ENCODE results near the gene APLN. TPM values are rescaled to one million over a fixed set of nuclear protein-coding genes. Genes with fewer than 3 reads are reported as not detected.

APLN gene
- 83.9 and 224 TPM in 2 replicates for total RNA-seq

GRCh38 chrX:129654652-129655546 lies at the start of gene APLN:
APLN (minus strand) TSS chrX:129654956; CDS start chrX:129654630, 326 bp downstream.
- peak; percentile 26 for DNase-seq (ENCODE audit: low read depth, low spot score)

DNA sequence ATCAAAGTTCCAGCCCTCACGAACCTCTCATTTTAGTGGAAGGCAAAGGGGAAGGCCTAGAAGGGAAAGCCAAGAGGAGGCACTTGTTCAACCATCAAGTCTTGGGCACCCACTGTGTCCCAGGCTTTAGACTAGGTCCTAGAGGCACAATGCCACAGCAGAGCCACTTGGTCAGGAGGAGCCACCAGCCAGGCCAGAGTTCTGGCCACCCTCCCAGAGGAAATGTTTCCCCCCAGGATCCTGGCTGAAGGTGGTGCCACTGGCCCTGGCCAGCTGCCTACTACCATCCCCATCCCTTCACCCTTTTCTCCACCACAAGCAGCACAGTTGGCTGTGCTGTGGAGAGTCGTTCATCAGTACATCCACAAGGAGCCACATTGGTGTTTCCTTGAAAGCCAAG lies 49.7 kb upstream of the APLN start:
- no peak for DNase-seq (ENCODE audit: low read depth, low spot score)

GRCh38 chrX:129701624-129702069 lies 46.9 kb upstream of the APLN start:
- DNase-seq (ENCODE audit: low read depth, low spot score), result no peak

DNA sequence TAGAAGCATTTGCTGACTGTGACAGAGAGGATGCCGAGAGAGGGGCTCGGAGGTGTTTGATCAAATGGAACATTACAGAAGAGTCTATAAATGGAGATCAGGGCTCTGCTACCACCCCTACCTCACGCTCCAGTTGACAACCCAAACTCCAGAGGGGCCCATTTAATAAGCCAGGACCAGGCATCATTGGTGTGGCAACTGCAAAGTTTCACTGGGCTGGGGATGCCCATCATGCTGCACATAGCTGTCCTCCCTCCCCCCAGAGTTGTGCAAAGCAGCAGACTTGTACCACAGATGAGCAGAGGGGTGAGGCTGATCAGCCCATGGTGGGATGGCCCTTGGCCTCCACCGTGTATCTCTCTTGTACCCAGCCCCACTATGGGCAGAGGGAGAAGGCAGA lies 45.8 kb upstream of the APLN start:
- no peak for DNase-seq (ENCODE audit: low read depth, low spot score)

DNA sequence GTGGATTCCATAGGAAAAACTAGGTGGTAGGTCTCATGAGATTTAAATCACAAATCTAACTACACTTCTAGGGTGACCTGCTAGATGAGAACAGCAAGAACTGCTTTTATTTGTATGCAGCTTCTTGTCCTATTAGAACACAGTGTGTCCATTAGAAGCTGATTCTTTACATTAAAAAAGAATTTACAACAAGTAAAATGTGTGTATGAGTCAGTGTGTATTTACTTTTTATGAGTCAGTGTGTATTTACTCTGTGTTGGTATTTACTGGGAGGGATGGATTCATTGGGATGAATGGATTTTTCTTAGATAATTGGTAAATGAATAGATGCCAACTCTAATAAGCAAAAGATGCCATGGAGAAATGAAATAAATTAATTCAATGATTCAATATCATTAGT lies 43.4 kb upstream of the APLN start:
- DNase-seq (ENCODE audit: low read depth, low spot score), result no peak

DNA sequence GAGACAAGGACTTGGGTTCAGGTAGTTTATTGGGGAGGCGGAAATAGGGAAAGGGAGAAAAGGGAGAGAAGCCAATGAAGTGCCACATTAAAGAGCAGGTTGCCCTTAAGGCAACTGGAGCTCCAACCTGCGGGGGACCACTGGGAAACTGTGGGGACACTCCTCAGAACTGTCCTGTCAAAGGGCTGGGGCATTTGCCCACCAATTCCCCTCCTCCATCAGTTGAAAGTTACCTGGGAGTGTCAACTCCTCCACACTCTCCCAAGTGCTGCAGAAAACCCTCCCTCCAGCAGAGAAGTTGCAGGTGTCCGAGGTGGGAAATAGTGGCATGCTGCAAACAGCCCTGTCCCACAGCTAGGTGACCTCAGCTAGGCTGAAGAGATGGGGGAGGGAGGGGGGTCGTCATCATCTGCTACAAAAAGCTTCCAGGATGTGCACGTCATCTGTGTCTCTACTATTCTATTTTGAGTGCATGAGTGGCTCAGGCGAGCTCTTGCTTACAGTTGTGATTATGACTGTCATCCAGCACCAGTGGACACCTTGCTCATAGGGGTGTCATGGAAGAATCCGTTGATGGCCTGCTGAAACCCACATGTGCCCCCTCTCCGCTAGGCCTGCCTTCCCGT lies 42.6 kb upstream of the APLN start:
- no peak for DNase-seq (ENCODE audit: low read depth, low spot score)

DNA sequence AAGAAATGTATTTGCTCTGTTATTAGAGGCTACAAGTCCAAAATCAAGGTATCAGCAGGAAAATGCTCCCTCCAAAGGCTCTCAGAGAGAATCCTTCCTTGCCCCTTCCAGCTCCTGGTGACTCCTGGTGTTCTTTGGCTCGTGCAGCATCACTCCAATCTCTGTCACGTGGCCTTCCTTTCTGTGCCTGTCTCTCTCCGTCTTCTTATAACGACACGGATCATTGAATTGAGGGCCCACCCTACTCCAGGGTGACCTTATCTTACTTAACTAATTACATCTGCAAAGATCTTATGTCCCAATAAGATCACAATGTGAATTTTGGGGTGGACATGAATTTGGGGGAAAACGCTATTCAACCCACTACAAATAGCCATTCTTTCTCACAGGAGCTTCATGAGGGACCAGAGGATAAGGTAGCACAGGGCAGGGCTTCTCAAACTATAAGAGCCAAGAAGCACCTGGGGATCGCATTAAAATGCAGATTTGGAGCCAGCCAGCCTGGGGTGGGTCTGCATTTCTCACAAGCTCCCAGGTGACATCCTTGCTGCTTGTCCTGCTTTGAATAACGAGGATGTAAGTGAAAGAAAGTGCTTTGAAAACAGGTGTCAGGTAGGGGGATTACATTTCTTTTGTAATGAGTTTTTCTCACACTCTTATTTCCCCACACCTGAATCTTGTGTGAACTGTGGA lies 41.9 kb upstream of the APLN start:
- DNase-seq (ENCODE audit: low read depth, low spot score), result no peak

- DNase-seq (ENCODE audit: low read depth, low spot score), result no peak
These were observed 41.2 kb upstream of the APLN start for GRCh38 chrX:129695937-129696336.

GRCh38 chrX:129695535-129695934 lies 40.8 kb upstream of the APLN start:
- no peak for DNase-seq (ENCODE audit: low read depth, low spot score)

DNA sequence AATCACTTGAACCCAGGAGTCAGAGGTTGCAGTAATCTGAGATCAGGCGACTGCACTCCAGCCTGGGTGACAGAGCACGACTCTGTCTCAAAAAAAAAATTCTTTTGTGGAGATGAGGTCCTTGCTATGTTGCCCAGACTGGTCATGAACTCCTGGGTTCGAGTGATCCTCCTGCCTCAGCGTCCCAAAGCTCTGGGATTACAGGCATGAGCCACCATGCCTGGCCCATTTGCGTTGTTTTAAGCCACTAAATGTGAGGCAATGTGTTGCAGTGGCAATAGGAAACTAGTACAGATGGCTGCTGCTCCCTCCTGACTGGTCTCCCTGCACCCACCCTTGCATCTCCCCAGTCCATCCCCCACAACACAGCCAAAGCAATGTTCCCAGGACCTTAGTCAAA lies 40.0 kb upstream of the APLN start:
- DNase-seq (ENCODE audit: low read depth, low spot score), result no peak

- DNase-seq (ENCODE audit: low read depth, low spot score), result no peak
These were observed 38.6 kb upstream of the APLN start for GRCh38 chrX:129693354-129693753.

- DNase-seq (ENCODE audit: low read depth, low spot score), result no peak
These were observed 35.7 kb upstream of the APLN start for GRCh38 chrX:129690435-129690834.

DNA sequence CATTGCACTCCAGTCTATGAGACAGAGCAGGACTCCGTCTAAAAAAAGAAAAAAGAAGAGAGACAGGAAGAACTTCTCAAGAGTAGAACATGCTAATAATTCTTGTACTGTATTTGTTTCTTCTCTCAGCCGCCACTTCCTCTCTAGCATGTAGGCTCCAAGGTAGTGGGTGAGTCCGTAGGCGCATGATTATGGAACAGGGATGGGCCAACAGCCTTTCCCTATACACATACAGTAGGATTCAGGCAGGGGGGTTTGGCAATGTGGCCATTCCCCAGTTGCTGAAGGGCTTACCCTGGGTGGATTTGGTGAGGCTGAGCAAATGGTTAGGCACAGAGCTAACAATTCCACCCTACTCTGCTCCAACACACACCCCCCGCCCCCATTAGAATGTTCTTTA lies 35.0 kb upstream of the APLN start:
- no peak for DNase-seq (ENCODE audit: low read depth, low spot score)

DNA sequence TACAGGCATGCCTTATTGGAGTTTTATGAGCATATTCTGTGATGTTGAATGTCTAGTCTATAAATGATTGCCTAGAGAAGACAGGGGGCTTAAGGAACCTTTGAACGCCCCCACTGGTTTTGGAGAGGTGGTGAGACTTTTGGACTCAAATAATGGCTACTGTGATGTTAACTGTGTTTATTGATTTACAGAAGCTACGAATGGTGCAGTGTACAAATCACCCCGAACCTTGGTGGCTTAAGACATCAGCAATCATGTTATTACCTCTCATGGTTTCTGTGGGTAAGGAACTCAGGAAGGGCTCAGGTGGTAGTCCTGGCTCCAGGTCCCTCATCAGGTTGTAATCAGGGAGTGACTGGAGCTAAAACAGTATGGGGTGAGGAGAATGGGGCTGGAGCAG lies 33.3 kb upstream of the APLN start:
- DNase-seq (ENCODE audit: low read depth, low spot score), result no peak

DNA sequence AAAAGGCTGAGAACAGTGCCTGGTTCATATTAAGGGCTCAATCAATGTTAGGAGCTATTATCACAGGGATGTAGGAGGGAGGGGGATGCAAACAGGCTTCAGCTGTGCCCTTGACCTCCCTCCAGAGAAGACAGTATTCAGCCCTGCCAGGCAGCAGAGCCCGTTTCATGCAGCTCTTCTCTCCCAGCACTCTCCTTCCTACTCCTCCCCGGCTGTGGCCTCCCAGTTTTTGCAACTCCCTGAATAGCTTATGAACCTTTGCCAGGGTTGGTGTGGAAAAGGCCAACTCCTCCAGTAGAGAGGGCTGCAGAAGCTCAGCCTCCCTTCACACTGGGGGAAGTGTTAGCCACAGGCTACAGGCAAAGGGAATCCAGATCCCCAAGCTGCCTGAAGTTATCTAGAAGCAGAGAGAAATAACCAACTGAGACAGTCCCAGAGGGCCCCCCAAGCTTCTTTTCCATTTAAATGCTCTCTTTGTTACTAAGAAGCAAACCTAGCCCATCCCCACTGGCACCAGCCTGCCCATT lies 31.7 kb upstream of the APLN start:
- no peak for DNase-seq (ENCODE audit: low read depth, low spot score)

DNA sequence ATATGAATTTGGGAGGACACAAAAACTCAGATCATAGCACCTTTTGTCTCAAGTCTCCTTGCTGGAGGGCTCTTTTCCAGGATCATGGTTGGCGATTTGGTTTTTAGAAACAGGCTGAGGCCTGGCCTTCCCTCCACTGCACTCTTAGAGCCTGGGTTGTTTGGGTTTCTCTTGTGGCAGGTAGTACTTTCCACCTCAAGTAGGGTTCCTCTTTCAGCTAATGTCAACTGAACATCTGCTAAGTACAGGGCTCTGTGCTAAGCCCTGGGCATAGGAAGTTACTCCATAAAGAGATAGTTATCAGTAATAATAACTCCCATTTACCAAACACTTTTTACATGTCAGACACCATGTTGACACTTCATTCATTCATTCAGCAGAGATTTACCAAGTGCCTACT lies 28.2 kb upstream of the APLN start:
- DNase-seq (ENCODE audit: low read depth, low spot score), result no peak

DNA sequence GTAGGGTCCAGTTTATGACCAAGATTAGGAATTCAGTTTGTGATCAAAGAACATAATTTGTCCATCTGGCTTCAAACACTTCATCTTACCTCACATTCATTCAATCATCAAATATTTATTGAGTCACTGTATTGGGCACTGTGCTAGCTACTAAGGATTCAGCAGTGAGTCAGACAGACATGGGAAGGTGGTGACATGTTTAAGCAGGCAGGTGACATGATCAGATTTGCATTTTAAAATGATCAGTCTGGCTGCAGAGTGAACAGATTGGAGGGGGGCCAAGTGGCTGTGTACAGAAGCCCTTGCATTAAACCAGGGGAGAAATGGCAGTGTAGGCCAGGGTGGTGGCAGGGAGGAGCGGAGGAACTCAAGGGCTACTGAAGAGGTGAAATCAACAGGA lies 25.1 kb upstream of the APLN start:
- DNase-seq (ENCODE audit: low read depth, low spot score), result no peak

- no peak for DNase-seq (ENCODE audit: low read depth, low spot score)
These were observed 23.9 kb upstream of the APLN start for GRCh38 chrX:129678614-129679195.

GRCh38 chrX:129667412-129667811 lies 12.7 kb upstream of the APLN start:
- no peak for DNase-seq (ENCODE audit: low read depth, low spot score)

DNA sequence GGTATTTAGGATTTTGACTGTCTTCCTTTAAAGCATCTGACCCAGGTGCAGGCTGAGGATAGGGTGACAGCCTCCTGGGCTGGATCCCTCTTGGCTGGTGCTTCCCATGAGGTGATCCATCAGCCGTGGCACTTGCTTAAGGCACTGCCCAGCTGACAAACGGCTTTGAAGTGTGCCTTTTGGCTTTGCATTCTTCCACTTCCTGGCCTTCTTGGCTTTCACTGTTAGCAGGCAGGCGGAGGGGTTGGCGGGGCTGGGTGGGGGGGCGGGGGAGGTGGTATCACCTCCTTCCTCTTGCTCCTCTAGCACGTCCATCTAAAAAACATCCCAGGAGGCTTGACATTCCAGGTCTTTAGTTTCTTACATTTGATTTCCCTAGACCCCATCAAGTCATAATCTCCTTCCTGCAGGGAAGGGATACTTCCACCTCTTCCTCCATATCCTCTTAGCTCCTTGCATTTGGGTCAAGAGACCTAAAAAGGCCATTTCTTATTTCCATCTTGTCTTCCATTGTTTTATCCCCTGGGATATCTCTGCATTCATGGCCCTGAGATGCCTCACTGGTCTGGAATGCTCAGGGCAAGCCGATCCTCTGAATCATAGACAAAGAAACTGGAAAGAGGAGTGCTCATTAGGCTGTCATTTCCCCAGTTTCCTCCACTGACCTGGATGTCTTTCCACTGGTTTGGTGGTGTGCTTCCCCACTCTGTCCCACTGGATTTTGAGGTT lies 11.3 kb upstream of the APLN start:
- DNase-seq (ENCODE audit: low read depth, low spot score), result peak; percentile 89

DNA sequence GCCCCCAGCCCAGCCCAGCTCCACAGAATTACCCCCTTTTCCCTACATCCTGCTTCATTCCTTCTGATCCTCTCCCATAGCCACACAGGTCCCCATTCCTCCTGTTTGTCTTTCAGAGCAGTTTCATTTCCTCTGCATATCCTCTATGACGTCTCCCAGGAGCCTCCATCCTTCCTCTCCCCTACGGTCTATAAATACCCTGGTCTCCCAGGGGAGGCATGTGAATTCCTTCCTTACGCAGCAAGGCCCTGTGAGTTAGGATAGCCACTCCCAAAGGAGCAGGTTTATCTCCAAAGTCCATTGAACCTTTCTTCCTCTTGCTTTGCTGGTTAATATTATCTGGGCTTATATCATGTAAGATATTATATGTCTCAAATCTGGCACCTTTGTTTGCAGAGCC lies 8.4 kb upstream of the APLN start:
- no peak for DNase-seq (ENCODE audit: low read depth, low spot score)

Measured in pulmonary artery endothelial cell (primary cell).